Ectodermal cell (in vitro differentiated cells): Measurements from ENCODE around the gene SPSB1.

Source experiments
- H3K27ac ChIP-seq: 2 replicates; pipeline ENCODE4 v1.7.0; 2013; ENCODE audit warnings: mild to moderate bottlenecking, low read depth, low read length; ENCODE audit not compliant: insufficient read depth, poor library complexity, severe bottlenecking
- H3K27me3 ChIP-seq: 2 replicates; pipeline ENCODE4 v1.7.0; 2013; ENCODE audit warnings: mild to moderate bottlenecking, low read length; ENCODE audit not compliant: insufficient read depth, control insufficient read depth, poor library complexity, severe bottlenecking
- H3K36me3 ChIP-seq: one replicate; pipeline ENCODE4 v1.7.0; 2013; ENCODE audit warnings: low read length; ENCODE audit not compliant: control insufficient read depth, insufficient read depth
- H3K4me1 ChIP-seq: one replicate; pipeline ENCODE4 v1.7.0; 2013; ENCODE audit warnings: low read length; ENCODE audit not compliant: control insufficient read depth, insufficient read depth
- H3K4me3 ChIP-seq: 2 replicates; pipeline ENCODE4 v1.7.0; 2013; ENCODE audit warnings: low read depth, low read length, control low read depth; ENCODE audit not compliant: insufficient read depth
- H3K9me3 ChIP-seq: 2 replicates; pipeline ENCODE4 v1.7.0; 2013; ENCODE audit warnings: mild to moderate bottlenecking, low read length, moderate library complexity; ENCODE audit not compliant: control insufficient read depth
- WGBS, 2 experiments: methylation state at CpG; one replicate each; pipeline ENCODE4 v1.1.7; 2013; ENCODE audit warnings: missing lambda C conversion rate in 2 of 2; 5-methylcytosine and 5-hydroxymethylcytosine counted together

Gene SPSB1

DNA sequence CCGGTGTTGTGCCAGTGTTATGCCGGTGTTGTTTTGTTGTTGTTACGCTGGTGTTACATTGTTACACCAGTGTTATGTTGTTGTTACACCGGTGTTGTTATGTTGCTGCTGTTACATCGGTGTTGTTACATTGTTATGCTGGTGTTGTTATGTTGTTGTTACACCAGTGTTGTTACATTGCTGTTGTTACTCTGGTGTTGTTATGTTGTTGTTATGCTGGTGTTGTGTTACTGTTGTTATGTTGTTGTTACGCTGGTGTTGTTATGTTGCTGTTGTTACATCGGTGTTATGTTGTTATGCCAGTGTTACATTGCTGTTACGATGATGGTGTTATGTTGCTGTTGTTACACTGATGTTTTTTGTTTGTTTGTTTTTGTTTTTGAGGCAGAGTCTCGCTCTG, 34.1 kb upstream of the SPSB1 start:
- Histone ChIP-seq H3K9me3 (no peaks in the 10 kb centered on the region), H3K4me1 (peaks cover 19% of the 10 kb centered on the region), H3K4me3 (no peak overlapping the region), H3K27me3 (peaks cover 9% of the 10 kb centered on the region), H3K36me3 (no peaks in the 10 kb centered on the region), H3K27ac (no peak overlapping the region)
- 96 to 97% methylated on average over 9 of the region's 9 CpGs for WGBS, 2 experiments

DNA sequence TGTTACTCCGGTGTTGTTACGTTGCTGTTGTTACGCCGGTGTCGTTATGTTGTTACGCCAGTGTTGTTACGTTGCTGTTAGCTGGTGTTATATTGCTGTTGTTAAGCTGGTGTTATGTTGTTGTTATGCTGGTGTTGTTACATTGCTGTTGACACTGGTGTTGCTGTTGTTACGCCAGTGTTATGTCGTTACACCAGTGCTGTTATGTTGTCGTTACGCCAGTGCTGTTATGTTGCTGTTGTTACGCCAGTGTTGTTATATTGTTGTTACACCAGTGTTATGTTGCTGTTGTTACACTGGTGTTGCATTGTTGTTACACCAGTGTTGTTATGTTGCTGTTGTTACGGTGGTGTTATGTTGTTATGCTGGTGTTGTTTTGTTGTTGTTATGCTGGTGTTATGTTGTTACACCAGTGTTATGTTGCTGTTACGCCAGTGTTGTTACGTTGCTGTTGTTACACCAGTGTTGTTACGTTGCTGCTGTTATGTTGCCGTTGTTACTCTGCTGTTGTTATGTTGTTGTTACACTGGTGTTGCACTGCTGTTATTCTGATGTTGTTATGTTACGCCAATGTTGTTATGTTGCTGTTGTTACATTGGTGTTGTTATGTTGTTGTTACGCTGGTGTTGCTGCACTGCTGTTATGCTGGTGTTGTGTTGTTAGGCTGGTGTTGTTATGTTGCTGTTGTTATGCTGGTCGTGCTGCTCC, 32.5 kb upstream of the SPSB1 start:
- no peaks in the 10 kb centered on the region for H3K9me3 ChIP-seq
- no peaks in the 10 kb centered on the region for H3K27me3 ChIP-seq
- peaks cover 3% of the 10 kb centered on the region for H3K36me3 ChIP-seq
- H3K4me1 ChIP-seq, result peaks cover 6% of the 10 kb centered on the region
- H3K27ac ChIP-seq, result peak overlapping the region; percentile 4
- H3K4me3 ChIP-seq, result no peak overlapping the region
- 92% methylated on average over 20 of the region's 20 CpGs for WGBS, 2 experiments

DNA sequence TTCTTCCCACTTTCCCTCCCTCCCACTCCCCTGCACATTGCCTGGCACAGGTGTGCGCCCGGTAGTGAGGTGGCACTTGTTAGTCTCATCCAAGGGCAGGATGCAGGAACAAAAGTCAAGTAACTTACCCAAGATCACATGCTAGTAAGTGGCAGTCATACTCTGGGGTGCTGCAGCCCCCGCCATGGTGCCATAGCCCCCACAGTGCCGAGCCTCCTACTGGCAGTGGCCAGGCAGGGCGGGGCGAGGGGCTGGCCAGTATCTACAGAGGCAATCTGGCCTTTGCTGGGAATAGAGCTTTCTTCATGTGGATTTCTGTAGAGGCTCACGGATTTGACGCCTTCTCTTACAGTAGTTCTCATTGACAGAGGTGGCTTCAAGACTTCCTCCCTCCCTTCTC, 31.2 kb upstream of the SPSB1 start:
- Histone ChIP-seq H3K9me3 (no peaks in the 10 kb centered on the region), H3K4me1 (peaks cover 9% of the 10 kb centered on the region), H3K4me3 (no peak overlapping the region), H3K36me3 (peaks cover 3% of the 10 kb centered on the region), H3K27me3 (no peaks in the 10 kb centered on the region), H3K27ac (no peak overlapping the region)
- 94 to 96% methylated on average over 8 of the region's 8 CpGs for WGBS, 2 experiments

DNA sequence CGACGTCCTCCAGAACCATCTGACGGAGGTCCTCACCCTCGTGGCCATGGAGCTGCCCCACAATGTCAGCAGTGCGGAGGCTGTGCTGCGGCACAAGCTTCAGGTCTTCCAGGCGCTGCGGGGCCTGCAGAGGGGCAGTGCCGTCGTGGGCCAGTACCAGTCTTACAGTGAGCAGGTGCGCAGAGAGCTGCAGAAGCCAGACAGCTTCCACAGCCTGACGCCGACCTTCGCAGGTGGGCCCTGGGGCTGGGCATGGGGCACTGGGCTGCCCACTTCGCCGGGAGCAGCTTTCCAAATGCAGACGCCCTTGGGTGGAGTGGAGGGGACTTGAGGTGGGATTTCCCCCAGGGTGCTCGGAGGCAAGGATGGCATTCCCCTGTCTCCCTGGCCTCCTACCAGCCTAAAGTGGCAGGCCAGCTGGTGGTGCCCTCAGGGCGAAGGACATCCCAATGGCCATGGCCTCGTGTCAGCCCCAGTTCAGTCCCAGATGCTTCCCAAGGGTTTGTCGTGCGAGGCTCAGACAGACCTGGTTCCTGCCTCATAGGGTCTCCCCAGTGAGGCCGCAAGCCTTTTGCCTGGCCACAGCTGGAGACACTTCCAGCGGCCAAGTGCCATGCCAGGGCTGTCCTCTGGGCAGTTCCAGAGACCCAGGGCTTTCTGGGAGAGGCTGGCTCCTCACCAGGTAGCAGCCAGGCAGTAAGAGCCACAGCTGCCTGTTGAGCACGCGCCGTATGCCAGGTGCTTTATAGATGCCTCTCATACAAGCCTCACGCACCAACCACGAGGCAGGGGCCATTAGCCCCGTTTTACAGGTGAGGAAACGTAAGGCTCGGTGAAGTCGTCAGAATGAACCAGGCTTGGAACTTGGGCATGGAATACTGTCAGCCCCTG, 30.4 kb upstream of the SPSB1 start:
- H3K27ac ChIP-seq, result no peak overlapping the region

DNA sequence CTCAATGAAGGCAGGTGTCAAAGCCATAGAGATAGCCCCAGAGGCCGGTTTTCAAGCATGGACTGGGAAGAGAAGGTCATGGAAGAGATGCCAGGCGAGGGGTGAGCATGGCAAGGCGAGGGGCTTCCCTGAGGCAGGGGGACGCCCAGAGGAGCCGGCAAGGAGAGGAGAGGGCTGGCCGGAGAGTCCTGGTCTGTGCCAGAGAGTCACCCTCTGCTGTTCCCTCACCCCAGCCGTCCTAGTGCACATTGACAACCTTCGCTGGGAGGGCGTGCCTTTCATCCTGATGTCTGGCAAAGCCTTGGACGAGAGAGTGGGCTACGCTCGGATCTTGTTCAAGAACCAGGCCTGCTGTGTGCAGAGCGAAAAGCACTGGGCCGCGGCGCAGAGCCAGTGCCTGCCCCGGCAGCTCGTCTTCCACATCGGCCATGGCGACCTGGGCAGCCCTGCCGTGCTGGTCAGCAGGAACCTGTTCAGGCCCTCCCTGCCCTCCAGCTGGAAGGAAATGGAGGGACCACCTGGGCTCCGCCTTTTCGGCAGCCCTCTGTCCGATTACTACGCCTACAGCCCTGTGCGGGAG, 29.3 kb upstream of the SPSB1 start:
- H3K36me3 ChIP-seq, result peaks cover 3% of the 10 kb centered on the region
- H3K4me3 ChIP-seq, result no peak overlapping the region
- H3K27ac ChIP-seq, result no peak overlapping the region
- H3K9me3 ChIP-seq, result no peaks in the 10 kb centered on the region
- H3K27me3 ChIP-seq, result no peaks in the 10 kb centered on the region
- WGBS, 2 experiments, result 94 to 95% methylated on average over 26 of the region's 26 CpGs
- H3K4me1 ChIP-seq, result peaks cover 8% of the 10 kb centered on the region

More for the DNA sequence above, 30.4 kb upstream of the SPSB1 start:
- Histone ChIP-seq H3K27me3 (no peaks in the 10 kb centered on the region), H3K4me3 (no peak overlapping the region), H3K4me1 (peaks cover 8% of the 10 kb centered on the region), H3K36me3 (peaks cover 3% of the 10 kb centered on the region), H3K9me3 (no peaks in the 10 kb centered on the region)
- WGBS, 2 experiments, result 95 to 96% methylated on average over 33 of the region's 33 CpGs

DNA sequence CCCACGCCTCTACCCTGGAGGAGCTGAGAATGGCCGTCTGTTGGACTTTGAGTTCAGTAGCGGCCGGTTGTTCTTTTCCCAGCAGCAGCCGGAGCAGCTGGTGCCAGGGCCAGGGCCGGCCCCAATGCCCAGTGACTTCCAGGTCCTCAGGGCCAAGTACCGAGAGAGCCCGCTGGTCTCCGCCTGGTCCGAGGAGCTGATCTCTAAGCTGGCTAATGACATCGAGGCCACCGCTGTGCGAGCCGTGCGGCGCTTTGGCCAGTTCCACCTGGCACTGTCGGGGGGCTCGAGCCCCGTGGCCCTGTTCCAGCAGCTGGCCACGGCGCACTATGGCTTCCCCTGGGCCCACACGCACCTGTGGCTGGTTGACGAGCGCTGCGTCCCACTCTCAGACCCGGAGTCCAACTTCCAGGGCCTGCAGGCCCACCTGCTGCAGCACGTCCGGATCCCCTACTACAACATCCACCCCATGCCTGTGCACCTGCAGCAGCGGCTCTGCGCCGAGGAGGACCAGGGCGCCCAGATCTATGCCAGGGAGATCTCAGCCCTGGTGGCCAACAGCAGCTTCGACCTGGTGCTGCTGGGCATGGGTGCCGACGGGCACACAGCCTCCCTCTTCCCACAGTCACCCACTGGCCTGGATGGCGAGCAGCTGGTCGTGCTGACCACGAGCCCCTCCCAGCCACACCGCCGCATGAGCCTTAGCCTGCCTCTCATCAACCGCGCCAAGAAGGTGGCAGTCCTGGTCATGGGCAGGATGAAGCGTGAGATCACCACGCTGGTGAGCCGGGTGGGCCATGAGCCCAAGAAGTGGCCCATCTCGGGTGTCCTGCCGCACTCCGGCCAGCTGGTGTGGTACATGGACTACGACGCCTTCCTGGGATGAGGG, 28.5 kb upstream of the SPSB1 start:
- no peaks in the 10 kb centered on the region for H3K9me3 ChIP-seq
- WGBS, 2 experiments, result 96% methylated on average over 50 of the region's 50 CpGs
- no peak overlapping the region for H3K27ac ChIP-seq
- no peak overlapping the region for H3K4me3 ChIP-seq
- no peaks in the 10 kb centered on the region for H3K27me3 ChIP-seq
- peaks cover 3% of the 10 kb centered on the region for H3K36me3 ChIP-seq
- H3K4me1 ChIP-seq, result peaks cover 8% of the 10 kb centered on the region

DNA sequence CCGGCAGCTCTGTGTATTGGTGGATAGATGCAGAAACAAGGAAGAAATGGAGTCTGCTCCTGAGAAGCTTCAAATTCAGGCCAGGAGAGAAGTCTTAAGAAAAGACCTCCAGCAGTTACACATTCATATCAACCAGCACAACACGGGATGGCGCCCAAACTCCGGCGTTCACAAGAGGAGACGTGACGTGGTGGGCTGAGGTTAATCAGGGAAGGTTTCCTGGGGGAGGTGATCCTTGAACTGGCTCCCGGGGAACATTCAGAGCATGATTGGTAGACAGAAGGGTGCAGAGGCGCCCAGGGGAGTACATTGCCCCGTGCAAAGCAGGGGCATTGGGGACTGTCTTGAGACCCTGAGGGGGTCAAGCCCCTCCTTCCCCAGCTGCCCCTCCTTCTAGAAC, 27.7 kb upstream of the SPSB1 start:
- no peak overlapping the region for H3K27ac ChIP-seq
- no peak overlapping the region for H3K4me3 ChIP-seq
- H3K9me3 ChIP-seq, result no peaks in the 10 kb centered on the region
- peaks cover 8% of the 10 kb centered on the region for H3K4me1 ChIP-seq
- WGBS, 2 experiments, result 96 to 98% methylated on average over 10 of the region's 10 CpGs
- H3K36me3 ChIP-seq, result peaks cover 3% of the 10 kb centered on the region
- no peaks in the 10 kb centered on the region for H3K27me3 ChIP-seq

DNA sequence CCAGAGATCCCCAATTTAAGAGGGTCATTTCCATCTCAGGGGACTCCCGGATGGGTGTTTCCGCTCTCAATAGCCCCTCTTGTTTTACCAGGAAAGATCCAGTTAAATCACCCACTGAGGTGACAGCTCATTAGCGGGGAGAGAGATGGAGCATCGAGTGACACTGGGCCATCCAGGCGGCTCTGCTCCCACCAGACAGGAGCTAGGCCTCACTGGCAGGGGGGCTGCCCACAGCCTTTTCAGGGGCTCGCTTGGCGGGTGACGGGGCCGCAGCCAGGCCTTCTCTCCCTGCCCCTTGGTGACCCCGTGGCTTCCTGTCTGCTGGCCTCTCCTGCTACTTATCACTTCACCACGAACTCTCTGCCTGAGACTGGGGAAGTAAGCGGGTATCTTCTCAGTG, 26.7 kb upstream of the SPSB1 start:
- peaks cover 12% of the 10 kb centered on the region for H3K4me1 ChIP-seq
- H3K9me3 ChIP-seq, result no peaks in the 10 kb centered on the region
- no peak overlapping the region for H3K27ac ChIP-seq
- H3K4me3 ChIP-seq, result no peak overlapping the region
- H3K27me3 ChIP-seq, result no peaks in the 10 kb centered on the region
- peaks cover 3% of the 10 kb centered on the region for H3K36me3 ChIP-seq
- WGBS, 2 experiments, result 86 to 88% methylated on average over 12 of the region's 12 CpGs

DNA sequence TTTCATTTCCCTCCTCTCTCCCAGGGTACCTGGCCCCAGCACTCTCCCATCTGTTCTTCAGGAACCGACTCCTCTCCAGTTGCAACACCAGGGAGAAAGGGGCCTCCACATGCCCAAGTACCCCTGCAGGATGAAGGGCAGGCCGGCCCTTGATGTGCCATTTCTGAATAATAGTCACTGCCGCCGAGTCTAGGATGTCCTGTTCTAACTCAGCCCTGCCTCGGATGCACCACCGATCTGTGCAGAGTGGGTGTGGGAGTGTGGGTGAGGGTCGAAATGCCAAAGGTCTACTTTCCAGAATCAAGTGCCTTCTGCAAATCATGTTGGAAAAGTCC, 25.4 kb upstream of the SPSB1 start:
- H3K4me1 ChIP-seq, result peaks cover 12% of the 10 kb centered on the region
- no peaks in the 10 kb centered on the region for H3K27me3 ChIP-seq
- peaks cover 3% of the 10 kb centered on the region for H3K36me3 ChIP-seq
- H3K4me3 ChIP-seq, result no peak overlapping the region
- H3K27ac ChIP-seq, result no peak overlapping the region
- 72 to 73% methylated on average over 7 of the region's 7 CpGs for WGBS, 2 experiments
- H3K9me3 ChIP-seq, result no peaks in the 10 kb centered on the region
